IMR-90 (cell line): ENCODE measurements around the gene AS3MT. TPM values are rescaled to one million over a fixed set of nuclear protein-coding genes. Genes with fewer than 3 reads are reported as not detected.

Source experiments
- ATAC-seq: fragments of 200-7000 bp; cut with Tn5 transposase; 2 replicates; pipeline ENCODE4 v1.9.1; 2020; ENCODE audit warnings: low read depth, mild to moderate bottlenecking, moderate library complexity
- BruUV-seq: library from RNA; stranded (reverse); fragments of 400-500 nt; replicated peaks from 2 replicates; lab custom pipeline; 2021; lab: Mats Ljungman, UMichigan
- CTCF ChIA-PET: fragments of 300-600 bp; formaldehyde crosslinking; extraction: SDS; loops from one replicate; lab custom pipeline; 2021; ENCODE audit warnings: antibody characterized with exemption; lab: Yijun Ruan, JAX
- POLR2A ChIA-PET: fragments of 300-600 bp; sonication (Branson Sonifier 250); formaldehyde crosslinking; loops from one replicate; lab custom pipeline; 2022; ENCODE audit warnings: antibody characterized with exemption; ENCODE audit not compliant: unreplicated experiment; lab: Charles Lee
- DNase-seq: peaks from one replicate; pipeline ENCODE4 v3.0.0; 2013
- H2AFZ ChIP-seq: replicated peaks from 2 replicates; pipeline ENCODE3; 2013; ENCODE audit warnings: low read length, mild to moderate bottlenecking; ENCODE audit not compliant: poor library complexity
- H2AK5ac ChIP-seq: 2 replicates; pipeline ENCODE4 v1.6.1; 2013; ENCODE audit warnings: low read depth, low read length, inconsistent platforms
- H2AK9ac ChIP-seq: replicated peaks from 2 replicates; pipeline ENCODE3; 2013; ENCODE audit warnings: mild to moderate bottlenecking, low read depth, low read length, moderate library complexity; ENCODE audit not compliant: poor library complexity
- H2BK120ac ChIP-seq: 2 replicates; pipeline ENCODE4 v1.6.1; 2013; ENCODE audit warnings: low read depth, low read length, inconsistent platforms
- H2BK15ac ChIP-seq: 3 replicates; pipeline ENCODE4 v1.6.1; 2013; ENCODE audit warnings: low read depth, low read length, inconsistent platforms
- H2BK20ac ChIP-seq: 2 replicates; pipeline ENCODE4 v1.6.1; 2013; ENCODE audit warnings: low read depth, mild to moderate bottlenecking, inconsistent platforms, low read length, moderate library complexity
- H2BK5ac ChIP-seq: 2 replicates; pipeline ENCODE4 v1.6.1; 2013; ENCODE audit warnings: mild to moderate bottlenecking, low read depth, low read length, inconsistent platforms; ENCODE audit not compliant: poor library complexity, severe bottlenecking
- H3K14ac ChIP-seq: replicated peaks from 2 replicates; pipeline ENCODE4 v1.6.1; 2013; ENCODE audit warnings: low read depth, low read length, inconsistent platforms
- H3K18ac ChIP-seq: 2 replicates; pipeline ENCODE4 v1.6.1; 2013; ENCODE audit warnings: low read depth, low read length, control low read depth
- H3K23ac ChIP-seq: 2 replicates; pipeline ENCODE4 v1.6.1; 2013; ENCODE audit warnings: low read depth, low read length, inconsistent platforms
- H3K27ac ChIP-seq: 2 replicates; pipeline ENCODE4 v1.5.1; 2013; ENCODE audit warnings: mild to moderate bottlenecking, control low read depth, low read length; ENCODE audit not compliant: insufficient read depth
- H3K27me3 ChIP-seq: 2 replicates; pipeline ENCODE4 v1.6.1; 2013; ENCODE audit warnings: low read length; ENCODE audit not compliant: control insufficient read depth, insufficient read depth
- H3K36me3 ChIP-seq: 2 replicates; pipeline ENCODE4 v1.6.1; 2013; ENCODE audit warnings: low read length, mixed read lengths; ENCODE audit not compliant: control insufficient read depth, insufficient read depth
- H3K4ac ChIP-seq: 2 replicates; pipeline ENCODE4 v1.6.1; 2013; ENCODE audit warnings: low read depth, low read length, inconsistent platforms
- H3K4me1 ChIP-seq: 2 replicates; pipeline ENCODE4 v1.6.1; 2013; ENCODE audit warnings: low read length, mixed read lengths; ENCODE audit not compliant: control insufficient read depth, insufficient read depth
- H3K4me2 ChIP-seq: 2 replicates; pipeline ENCODE4 v1.6.1; 2013; ENCODE audit warnings: low read depth, mild to moderate bottlenecking, control low read depth, low read length, moderate library complexity
- H3K4me3 ChIP-seq: 2 replicates; pipeline ENCODE4 v1.5.1; 2013; ENCODE audit warnings: low read depth, mild to moderate bottlenecking, control low read depth, low read length, moderate library complexity; ENCODE audit not compliant: insufficient read depth
- H3K56ac ChIP-seq: 2 replicates; pipeline ENCODE4 v1.6.1; 2013; ENCODE audit warnings: low read length, inconsistent platforms; ENCODE audit not compliant: insufficient read depth; ENCODE audit errors: extremely low read depth
- H3K79me1 ChIP-seq, 2 experiments: 2 replicates each; pipeline ENCODE4 v1.6.1; 2013; ENCODE audit warnings: low read length in 2 of 2, inconsistent platforms in 1 of 2, low read depth in 1 of 2
- H3K9ac ChIP-seq: 2 replicates; pipeline ENCODE4 v1.6.1; 2013; ENCODE audit warnings: low read depth, low read length, control low read depth
- H3K9me1 ChIP-seq: 2 replicates; pipeline ENCODE4 v1.6.1; 2013; ENCODE audit warnings: low read length, inconsistent platforms; ENCODE audit not compliant: insufficient read depth
- H3K9me3 ChIP-seq: 2 replicates; pipeline ENCODE4 v1.6.1; 2013; ENCODE audit warnings: low read length; ENCODE audit not compliant: control insufficient read depth, insufficient read depth
- H4K20me1 ChIP-seq: 2 replicates; pipeline ENCODE4 v1.6.1; 2013; ENCODE audit warnings: low read length, inconsistent platforms; ENCODE audit not compliant: insufficient read depth
- H4K5ac ChIP-seq: 2 replicates; pipeline ENCODE4 v1.6.1; 2013; ENCODE audit warnings: mild to moderate bottlenecking, low read depth, low read length, control low read depth
- H4K8ac ChIP-seq, 2 experiments: 2 replicates each; pipeline ENCODE4 v1.6.1; 2013; ENCODE audit warnings: low read depth in 2 of 2, low read length in 2 of 2, control low read depth in 1 of 2, inconsistent platforms in 1 of 2
- H4K91ac ChIP-seq: 2 replicates; pipeline ENCODE4 v1.6.1; 2013; ENCODE audit warnings: low read depth, low read length, inconsistent platforms; ENCODE audit not compliant: insufficient read depth
- BHLHE40 ChIP-seq: fragments of 150-350 bp; IDR thresholded peaks from 2 replicates; pipeline ENCODE4 v1.6.1; 2016; ENCODE audit warnings: mild to moderate bottlenecking, low read depth, low read length
- FOS ChIP-seq: fragments of 150-350 bp; IDR thresholded peaks from 2 replicates; pipeline ENCODE4 v1.6.1; 2016; ENCODE audit warnings: low read depth, low read length
- MAFK ChIP-seq: IDR thresholded peaks from 2 replicates; pipeline ENCODE4 v1.6.1; 2012; ENCODE audit warnings: low read depth, low read length, improper control_type of control experiment
- MAZ ChIP-seq: IDR thresholded peaks from 2 replicates; pipeline ENCODE4 v1.6.1; 2012; ENCODE audit warnings: low read depth, mild to moderate bottlenecking, low read length, improper control_type of control experiment, moderate library complexity, borderline replicate concordance
- NFE2L2 ChIP-seq: fragments of 150-350 bp; IDR thresholded peaks from 2 replicates; pipeline ENCODE4 v1.6.1; 2016; ENCODE audit warnings: low read depth, mild to moderate bottlenecking, low read length
- POLR2A ChIP-seq: IDR thresholded peaks from 2 replicates; pipeline ENCODE4 v1.6.1; 2012; ENCODE audit warnings: mild to moderate bottlenecking, low read depth, low read length
- WGBS, 2 experiments: methylation state at CpG; one replicate each; pipeline versions ENCODE4 v1.1.5 to v1.1.7; 2013; ENCODE audit warnings: missing lambda C conversion rate in 2 of 2; ENCODE audit not compliant: insufficient read length in 1 of 2; ENCODE audit errors: extremely low coverage in 2 of 2; 5-methylcytosine and 5-hydroxymethylcytosine counted together
- dilution Hi-C: fragments of 300-500 bp; cut with HindIII; formaldehyde crosslinking; loops from one replicate; pipeline ENCODE4 v1.14.3; 2018; ENCODE audit warnings: low sequenced_read_pairs; ENCODE audit not compliant: unreplicated experiment
- in situ Hi-C: fragments of 300-500 bp; cut with MboI; formaldehyde crosslinking; loops from 3 replicates; pipeline ENCODE4 v1.14.3; 2019; ENCODE audit warnings: low sequenced_read_pairs, inconsistent platforms, mixed read lengths
- intact Hi-C: fragments of 100-400 bp; cut with micrococcal nuclease; formaldehyde crosslinking; loops from 2 replicates; pipeline ENCODE4 v1.10.0; 2022
- polyA plus RNA-seq, 3 experiments: library from polyadenylated mRNA; depleted of rRNA; stranded (reverse); fragments of >200 nt; gene quantifications; 2 replicates each; pipeline ENCODE4 v1.2.3, GENCODE V29; 2012; ENCODE audit warnings: low replicate concordance in 1 of 3
- total RNA-seq: library from RNA; depleted of rRNA; stranded (reverse); fragments of >200 nt; gene quantifications from 2 replicates; pipeline ENCODE4 v1.2.3, GENCODE V29; 2012
- TF ChIP-seq, protein P1 (sequence below): fragments of 150-350 bp; IDR thresholded peaks from 2 replicates; pipeline ENCODE4 v1.6.1; 2017; ENCODE audit warnings: mild to moderate bottlenecking, antibody characterized with exemption, low read length, low read depth
- TF ChIP-seq, protein P2 (sequence below): conservative IDR thresholded peaks from 2 replicates; pipeline ENCODE4 v1.5.1; 2012; ENCODE audit warnings: mild to moderate bottlenecking, low read depth, low read length, improper control_type of control experiment

AS3MT gene
- total and polyA plus RNA-seq, 2 of the 4 experiments (the other 2 are of a cell fraction) = 2.7 to 3.6 TPM

DNA sequence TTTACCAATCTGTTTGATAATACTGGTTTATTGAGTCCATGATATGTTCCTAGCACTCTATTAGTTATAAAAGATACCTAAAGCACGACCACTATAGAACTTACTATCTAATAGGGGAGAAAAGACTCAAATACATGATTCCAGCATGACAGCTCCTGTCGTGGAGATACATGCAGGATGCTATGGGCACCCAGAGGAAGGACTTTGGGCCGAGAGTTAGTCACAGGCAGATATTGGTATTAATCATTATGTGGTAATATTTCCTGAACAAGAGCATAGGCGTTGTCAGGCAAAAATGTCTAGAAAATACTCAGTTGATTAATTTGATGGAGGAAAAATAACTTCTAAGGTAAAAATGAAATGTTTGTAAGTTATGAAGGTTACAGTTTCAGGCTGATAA is 80.6 kb downstream of the AS3MT start:
- Histone ChIP-seq H2BK120ac (no peak overlapping the region), H4K5ac (no peak overlapping the region), H4K8ac (no peak overlapping the region), H4K91ac (no peak overlapping the region), H3K4me2 (no peak overlapping the region), H2BK5ac (no peak overlapping the region), H3K4me1 (peaks cover 5% of the 10 kb centered on the region), H3K14ac (peak overlapping the region; percentile 53; the same call in 1 of the 2 replicates), H3K18ac (no peak overlapping the region), H3K4ac (no peak overlapping the region), H2BK20ac (no peak overlapping the region), H2AK9ac (no peak overlapping the region), H3K9me3 (no peaks in the 10 kb centered on the region), H3K27ac (no peak overlapping the region), H3K4me3 (no peak overlapping the region), H3K23ac (peak overlapping the region; percentile 59; the same call in 1 of the 2 replicates), H3K9me1 (peaks cover 15% of the 10 kb centered on the region; the same call in 1 of the 2 replicates), H3K56ac (no peak overlapping the region), H2BK15ac (no peak overlapping the region), H4K20me1 (peaks cover 9% of the 10 kb centered on the region), H2AK5ac (no peak overlapping the region), H3K79me1 (peaks cover 17 to 61% of the 10 kb centered on the region in 2 experiments), H3K9ac (no peak overlapping the region), H2AFZ (no peak overlapping the region), H3K36me3 (no peaks in the 10 kb centered on the region), H3K27me3 (no peaks in the 10 kb centered on the region)
- in situ Hi-C loops (no loop called here), intact Hi-C loops (no loop called here), dilution Hi-C loops (no loop called here)
- ATAC-seq (no peak), DNase-seq (no peak)
- no CpG with 5 or more reads among the region's 4 CpGs for WGBS, 2 experiments
- no TSS peak for BruUV-seq
- ChIA-PET POLR2A (no interaction called here), CTCF (no interaction called here)
- TF ChIP-seq MAZ (no peak), MAFK (no peak), POLR2A (no peak), NFE2L2 (no peak), FOS (no peak), BHLHE40 (no peak)
- TF ChIP-seq, protein P1, sequence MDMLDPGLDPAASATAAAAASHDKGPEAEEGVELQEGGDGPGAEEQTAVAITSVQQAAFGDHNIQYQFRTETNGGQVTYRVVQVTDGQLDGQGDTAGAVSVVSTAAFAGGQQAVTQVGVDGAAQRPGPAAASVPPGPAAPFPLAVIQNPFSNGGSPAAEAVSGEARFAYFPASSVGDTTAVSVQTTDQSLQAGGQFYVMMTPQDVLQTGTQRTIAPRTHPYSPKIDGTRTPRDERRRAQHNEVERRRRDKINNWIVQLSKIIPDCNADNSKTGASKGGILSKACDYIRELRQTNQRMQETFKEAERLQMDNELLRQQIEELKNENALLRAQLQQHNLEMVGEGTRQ = no peak
- TF ChIP-seq, protein P2, sequence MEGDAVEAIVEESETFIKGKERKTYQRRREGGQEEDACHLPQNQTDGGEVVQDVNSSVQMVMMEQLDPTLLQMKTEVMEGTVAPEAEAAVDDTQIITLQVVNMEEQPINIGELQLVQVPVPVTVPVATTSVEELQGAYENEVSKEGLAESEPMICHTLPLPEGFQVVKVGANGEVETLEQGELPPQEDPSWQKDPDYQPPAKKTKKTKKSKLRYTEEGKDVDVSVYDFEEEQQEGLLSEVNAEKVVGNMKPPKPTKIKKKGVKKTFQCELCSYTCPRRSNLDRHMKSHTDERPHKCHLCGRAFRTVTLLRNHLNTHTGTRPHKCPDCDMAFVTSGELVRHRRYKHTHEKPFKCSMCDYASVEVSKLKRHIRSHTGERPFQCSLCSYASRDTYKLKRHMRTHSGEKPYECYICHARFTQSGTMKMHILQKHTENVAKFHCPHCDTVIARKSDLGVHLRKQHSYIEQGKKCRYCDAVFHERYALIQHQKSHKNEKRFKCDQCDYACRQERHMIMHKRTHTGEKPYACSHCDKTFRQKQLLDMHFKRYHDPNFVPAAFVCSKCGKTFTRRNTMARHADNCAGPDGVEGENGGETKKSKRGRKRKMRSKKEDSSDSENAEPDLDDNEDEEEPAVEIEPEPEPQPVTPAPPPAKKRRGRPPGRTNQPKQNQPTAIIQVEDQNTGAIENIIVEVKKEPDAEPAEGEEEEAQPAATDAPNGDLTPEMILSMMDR = no peak
